ENCODE results near the gene UBL7.
"Not testable (repeated sequence)": the region's sequence is repeated elsewhere in the genome, so short reads cannot be mapped to it uniquely, and the experiment has no call there.

The UBL7 gene

GRCh38 chr15:74482661-74483060 is 21.7 kb upstream of the UBL7 start:
- TF ChIP-seq CTCF (conservative IDR thresholded peaks at IDR 0.05) (no peak; the same call in 1 of the 2 replicates), ZFX (IDR thresholded peaks at IDR 0.05) (no peak)
- no peak overlapping the region for H3K27ac ChIP-seq

GRCh38 chr15:74480364-74480763 is 19.4 kb upstream of the UBL7 start:
- not testable (repeated sequence) for H3K27ac ChIP-seq

GRCh38 chr15:74471621-74472020 is 10.7 kb upstream of the UBL7 start:
- not testable (repeated sequence) for H3K27ac ChIP-seq

GRCh38 chr15:74470631-74471395 is 9.9 kb upstream of the UBL7 start:
- TF ChIP-seq CTCF (conservative IDR thresholded peaks at IDR 0.05), result no peak
- TF ChIP-seq ZFX (IDR thresholded peaks at IDR 0.05), result no peak
- H3K27ac ChIP-seq, result no peak overlapping the region

GRCh38 chr15:74468341-74469032 is 7.5 kb upstream of the UBL7 start:
- no peak overlapping the region for H3K27ac ChIP-seq
- no peak for TF ChIP-seq CTCF (conservative IDR thresholded peaks at IDR 0.05)
- TF ChIP-seq ZFX (IDR thresholded peaks at IDR 0.05), result no peak

GRCh38 chr15:74466570-74466969 is 5.6 kb upstream of the UBL7 start:
- no peak for TF ChIP-seq ZFX (IDR thresholded peaks at IDR 0.05)
- no peak for TF ChIP-seq CTCF (conservative IDR thresholded peaks at IDR 0.05)
- H3K27ac ChIP-seq, result no peak overlapping the region

- no peak overlapping the region for H3K27ac ChIP-seq
- no peak for TF ChIP-seq CTCF (conservative IDR thresholded peaks at IDR 0.05)
- no peak for TF ChIP-seq ZFX (IDR thresholded peaks at IDR 0.05)
Observed at GRCh38 chr15:74464897-74465296, 3.9 kb upstream of the UBL7 start.

GRCh38 chr15:74464216-74464615 is 3.3 kb upstream of the UBL7 start:
- H3K27ac ChIP-seq, result no peak overlapping the region
- TF ChIP-seq CTCF (conservative IDR thresholded peaks at IDR 0.05) (no peak), ZFX (IDR thresholded peaks at IDR 0.05) (no peak)
